HG03175 (cell line): Measurements from ENCODE around the gene POMGNT2.
A peak's percentile ranks its signal among the peaks of the same experiment; 100 is the strongest.
"Not testable (repeated sequence)": the region's sequence is repeated elsewhere in the genome, so short reads cannot be mapped to it uniquely, and the experiment has no call there.

Experiments used
- ATAC-seq: cut with Tn5 transposase; IDR thresholded peaks from one replicate; pipeline ENCODE4 v1.9.1; 2021; ENCODE audit warnings: mild to moderate bottlenecking, moderate library complexity; ENCODE audit not compliant: unreplicated experiment

POMGNT2 gene

GRCh38 chr3:43048470-43048869 is 57.4 kb downstream of the POMGNT2 start:
- ATAC-seq: no peak

- ATAC-seq: no peak
These were observed 59.3 kb downstream of the POMGNT2 start for GRCh38 chr3:43046583-43046982.

- not testable (repeated sequence) for ATAC-seq
These were observed 60.8 kb downstream of the POMGNT2 start for GRCh38 chr3:43045079-43045478.

- no peak for ATAC-seq
These were observed 62.1 kb downstream of the POMGNT2 start for GRCh38 chr3:43043793-43044192.

GRCh38 chr3:43043071-43043766 is 62.7 kb downstream of the POMGNT2 start:
- no peak for ATAC-seq

- no peak for ATAC-seq
These were observed 64.4 kb downstream of the POMGNT2 start for GRCh38 chr3:43041517-43041916.

GRCh38 chr3:43038010-43038409 is 67.9 kb downstream of the POMGNT2 start:
- ATAC-seq: peak; percentile 44

GRCh38 chr3:43036621-43037423 is 69.1 kb downstream of the POMGNT2 start:
- no peak for ATAC-seq

GRCh38 chr3:43035801-43036365 is 70.0 kb downstream of the POMGNT2 start:
- no peak for ATAC-seq

GRCh38 chr3:43034911-43035310 is 71.0 kb downstream of the POMGNT2 start:
- ATAC-seq: no peak

- ATAC-seq: no peak
These were observed 71.7 kb downstream of the POMGNT2 start for GRCh38 chr3:43034200-43034599.

GRCh38 chr3:43032646-43033628 is 72.9 kb downstream of the POMGNT2 start:
- no peak for ATAC-seq

- no peak for ATAC-seq
These were observed 73.9 kb downstream of the POMGNT2 start for GRCh38 chr3:43031889-43032545.

- ATAC-seq: no peak
These were observed 74.4 kb downstream of the POMGNT2 start for GRCh38 chr3:43031485-43031884.

GRCh38 chr3:43030162-43030935 is 75.5 kb downstream of the POMGNT2 start:
- ATAC-seq: no peak
